NCI-H1048 (cell line): ENCODE results near the gene ZNF148.

Source experiments
- DNase-seq: peaks from one replicate; lab custom pipeline; 2025; lab: John Stamatoyannopoulos, UW

The ZNF148 gene

GRCh38 chr3:125331243-125331642 is 43.9 kb downstream of the ZNF148 start:
- no peak for DNase-seq

DNA sequence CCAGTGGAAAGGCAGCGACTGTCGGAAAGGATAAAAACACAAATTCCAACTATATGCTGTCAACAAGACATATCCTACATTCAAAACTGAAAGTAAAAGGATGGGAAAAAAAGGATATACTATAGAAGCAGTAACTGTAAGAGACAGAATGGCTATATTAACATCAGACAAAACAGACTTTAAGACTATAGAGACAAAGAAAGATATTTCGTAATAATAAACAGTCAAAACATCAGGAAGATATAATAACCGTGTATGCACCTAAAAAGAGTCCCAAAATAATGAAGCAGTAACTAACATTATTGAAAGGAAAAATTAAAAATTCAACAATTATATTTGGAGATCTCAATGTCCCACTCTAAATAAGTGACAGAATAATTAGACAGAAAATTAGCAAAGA is 48.2 kb downstream of the ZNF148 start:
- DNase-seq, result no peak

DNA sequence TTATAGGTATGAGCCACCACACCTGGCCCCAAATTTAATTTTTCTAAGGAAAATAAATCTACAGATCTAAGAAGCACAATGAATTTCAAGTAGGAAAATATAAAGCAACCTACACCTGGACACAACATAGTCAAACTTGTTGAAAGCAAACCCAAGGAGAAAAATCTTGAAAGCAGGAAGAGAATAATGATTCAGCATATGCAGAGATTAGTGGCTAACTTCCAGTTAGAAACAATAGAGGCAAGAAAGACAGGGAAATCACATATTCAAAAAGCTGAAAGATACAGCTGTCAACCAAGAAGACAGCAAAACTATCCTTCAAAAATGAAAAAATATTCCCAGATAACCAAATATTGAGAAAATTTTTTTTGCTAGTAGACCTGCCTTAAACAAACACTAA is 49.4 kb downstream of the ZNF148 start:
- no peak for DNase-seq

GRCh38 chr3:125324341-125324740 is 50.8 kb downstream of the ZNF148 start:
- DNase-seq, result no peak

DNA sequence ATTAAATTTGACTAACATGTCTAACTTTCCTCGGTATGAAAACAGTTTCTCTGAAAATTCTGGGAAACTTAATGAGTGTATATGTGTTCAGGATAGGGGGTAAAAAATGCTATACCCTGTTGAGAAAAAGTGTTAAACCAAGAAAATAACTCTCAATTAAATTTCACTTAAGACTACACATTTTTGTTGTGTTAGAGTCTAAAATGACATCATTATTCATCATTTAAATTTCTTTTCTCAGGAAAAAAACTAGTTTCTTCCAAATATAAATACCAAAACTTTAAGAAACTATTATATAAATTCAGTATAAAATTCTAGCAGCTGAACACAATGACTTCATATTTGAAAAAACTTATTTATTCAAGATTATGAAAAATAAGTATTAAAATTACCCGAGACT is 52.2 kb downstream of the ZNF148 start:
- no peak for DNase-seq

DNA sequence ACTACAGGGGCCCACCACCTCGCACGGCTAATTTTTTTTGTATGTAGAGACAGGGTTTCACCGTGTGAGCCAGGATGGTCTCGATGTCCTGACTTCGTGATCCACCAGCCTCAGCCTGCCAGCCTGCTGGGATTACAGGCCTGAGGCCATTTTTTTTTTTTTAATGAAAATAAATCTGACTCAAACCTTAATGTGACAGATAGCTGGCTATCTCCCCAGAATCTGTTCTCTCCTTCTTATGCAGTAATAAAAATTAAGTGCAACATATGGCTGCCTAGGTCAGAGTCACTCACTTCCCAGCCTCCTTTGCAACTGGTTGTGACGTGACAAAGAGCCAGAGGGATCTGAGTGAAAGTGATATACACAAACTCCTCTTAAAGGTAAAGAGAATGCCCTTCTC is 53.0 kb downstream of the ZNF148 start:
- no peak for DNase-seq

DNA sequence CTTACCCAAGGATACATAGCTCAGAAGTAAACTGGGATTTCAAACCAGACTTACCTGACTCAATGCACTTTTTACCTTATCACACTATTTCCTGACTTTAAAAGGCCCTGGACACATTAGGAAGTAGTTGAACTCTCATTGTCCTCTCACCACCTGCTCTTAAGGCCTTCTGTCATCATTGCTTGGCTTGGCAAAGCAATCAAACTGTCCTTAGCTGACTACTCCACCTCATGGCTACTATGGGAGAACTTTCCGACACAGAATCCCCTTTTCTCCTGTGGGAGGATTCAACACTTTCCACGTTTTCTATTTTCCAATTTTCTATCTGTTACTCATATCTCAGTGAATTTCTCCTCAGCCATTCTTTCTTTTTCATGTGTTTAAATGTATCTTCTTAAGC is 55.4 kb downstream of the ZNF148 start:
- no peak for DNase-seq

- no peak for DNase-seq
Observed at GRCh38 chr3:125318871-125319270, 56.3 kb downstream of the ZNF148 start.

GRCh38 chr3:125318167-125318865 is 56.8 kb downstream of the ZNF148 start:
- no peak for DNase-seq

DNA sequence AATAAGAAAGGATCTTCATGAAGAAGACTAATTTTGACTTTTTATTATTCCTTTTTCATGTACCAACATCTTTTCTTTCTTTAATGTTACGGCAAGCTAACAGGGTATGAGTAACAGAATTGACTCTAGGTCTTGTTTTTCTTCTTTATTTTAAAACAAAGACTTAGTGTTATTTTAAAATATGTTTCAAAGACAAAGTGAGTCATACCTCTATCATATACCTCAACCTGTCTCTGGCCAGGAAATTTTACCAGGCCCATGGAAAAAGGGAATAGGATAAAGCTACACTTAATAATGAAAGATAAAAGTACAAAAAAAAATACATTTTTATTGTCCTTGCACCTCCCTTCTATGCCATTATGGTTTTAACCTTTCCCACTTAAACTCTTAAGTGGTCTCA is 57.4 kb downstream of the ZNF148 start:
- no peak for DNase-seq

GRCh38 chr3:125316949-125317348 is 58.2 kb downstream of the ZNF148 start:
- no peak for DNase-seq

DNA sequence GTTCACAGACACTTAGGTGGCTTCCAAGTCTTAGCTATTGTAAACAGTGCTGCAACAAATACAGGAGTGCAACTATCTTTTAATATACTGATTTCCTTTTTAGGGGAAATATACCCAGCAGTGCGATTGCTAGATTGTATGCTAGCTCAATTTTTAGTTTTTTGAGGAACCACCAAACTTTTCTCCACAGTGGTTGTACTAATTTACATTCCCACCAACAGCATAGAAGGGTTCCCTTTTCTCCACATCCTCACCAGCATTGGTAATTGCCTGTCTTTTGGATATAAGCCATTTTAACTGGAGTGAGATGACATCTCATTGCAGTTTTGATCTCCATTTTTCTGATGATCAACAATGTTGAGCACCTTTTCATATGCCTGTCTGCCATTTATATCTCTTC is 58.9 kb downstream of the ZNF148 start:
- DNase-seq, result no peak

DNA sequence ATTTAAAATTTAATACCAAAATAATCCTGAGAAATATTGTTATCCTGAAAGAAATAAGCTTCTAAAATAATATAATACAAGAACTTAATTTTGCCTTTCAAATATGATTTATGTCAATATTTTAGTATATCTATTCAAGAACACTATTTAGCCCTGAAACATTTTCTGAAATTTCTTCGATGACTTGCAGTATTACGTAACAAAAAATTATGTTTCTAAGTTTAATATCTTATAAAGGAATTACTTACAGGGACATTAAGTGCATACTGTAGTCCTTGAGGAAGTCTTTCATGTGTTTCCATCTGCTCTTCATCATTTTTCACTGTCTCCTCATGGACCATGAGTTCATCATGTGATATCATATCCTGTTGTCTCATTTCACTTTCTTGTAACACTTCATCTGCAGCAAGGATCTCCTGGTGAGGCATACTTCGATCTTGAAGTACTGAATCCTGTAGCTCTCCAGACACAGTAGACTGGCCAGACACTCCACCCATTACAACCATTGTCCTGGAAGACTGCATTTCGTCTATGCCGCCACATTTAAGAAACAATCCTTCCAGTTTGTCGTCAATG is 62.0 kb downstream of the ZNF148 start:
- DNase-seq, result no peak

GRCh38 chr3:125310623-125311081 is 64.5 kb downstream of the ZNF148 start:
- DNase-seq, result no peak

GRCh38 chr3:125309476-125309875 is 65.6 kb downstream of the ZNF148 start:
- DNase-seq, result no peak

GRCh38 chr3:125306620-125307019 is 68.5 kb downstream of the ZNF148 start:
- no peak for DNase-seq

- no peak for DNase-seq
Observed at GRCh38 chr3:125302932-125303331, 72.2 kb downstream of the ZNF148 start.

GRCh38 chr3:125300416-125300815 is 74.7 kb downstream of the ZNF148 start:
- no peak for DNase-seq

GRCh38 chr3:125294411-125294810 is 80.7 kb downstream of the ZNF148 start:
- DNase-seq, result no peak

- DNase-seq, result no peak
Observed at GRCh38 chr3:125292015-125292414, 83.1 kb downstream of the ZNF148 start.

DNA sequence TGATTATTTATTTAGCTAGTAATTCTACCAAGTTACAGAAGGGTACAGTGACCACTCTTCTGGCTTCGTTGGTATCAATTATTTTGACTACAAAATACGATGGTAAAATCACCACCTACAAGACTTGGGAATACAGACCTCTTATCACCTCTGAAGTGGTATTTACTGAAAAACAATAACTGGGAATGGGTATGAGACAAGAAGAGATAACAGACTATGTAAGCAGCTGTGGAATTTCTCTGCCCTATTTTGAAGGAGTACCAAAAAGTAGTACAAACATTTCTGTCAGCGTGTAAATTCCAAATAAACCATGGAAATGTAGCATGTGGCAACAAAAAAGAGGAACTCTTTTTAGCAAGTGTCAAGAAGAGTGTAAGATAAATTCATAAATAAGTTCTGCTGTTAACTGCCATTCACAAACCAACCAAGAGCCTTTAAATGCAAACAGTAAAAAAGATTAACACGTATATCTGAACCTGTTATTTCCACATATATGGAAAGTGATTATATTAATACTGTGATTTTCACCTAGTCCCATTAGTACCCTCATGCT is 85.6 kb downstream of the ZNF148 start:
- DNase-seq, result no peak

- DNase-seq, result no peak
Observed at GRCh38 chr3:125287248-125287647, 87.9 kb downstream of the ZNF148 start.

DNA sequence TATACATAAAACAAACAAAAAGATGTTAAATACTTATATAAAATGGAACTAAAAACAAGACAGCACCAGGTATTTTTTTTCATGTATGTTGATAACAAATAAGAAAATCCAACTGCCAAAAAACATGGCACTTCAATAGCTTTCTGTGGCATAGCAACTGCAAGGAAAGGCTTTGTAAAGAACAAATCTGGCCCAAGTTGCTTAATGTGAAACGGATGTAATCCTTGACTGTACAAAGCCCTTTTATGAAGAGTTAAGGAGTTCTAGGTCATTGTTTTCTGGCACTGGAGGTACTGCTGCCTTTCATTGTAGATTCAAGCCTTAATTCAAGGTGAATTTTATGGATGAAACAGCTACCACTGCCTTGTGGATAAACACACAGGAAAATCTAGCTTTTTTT is 93.7 kb downstream of the ZNF148 start:
- DNase-seq, result no peak
